ENCODE results near the gene TMEM198.

DNA sequence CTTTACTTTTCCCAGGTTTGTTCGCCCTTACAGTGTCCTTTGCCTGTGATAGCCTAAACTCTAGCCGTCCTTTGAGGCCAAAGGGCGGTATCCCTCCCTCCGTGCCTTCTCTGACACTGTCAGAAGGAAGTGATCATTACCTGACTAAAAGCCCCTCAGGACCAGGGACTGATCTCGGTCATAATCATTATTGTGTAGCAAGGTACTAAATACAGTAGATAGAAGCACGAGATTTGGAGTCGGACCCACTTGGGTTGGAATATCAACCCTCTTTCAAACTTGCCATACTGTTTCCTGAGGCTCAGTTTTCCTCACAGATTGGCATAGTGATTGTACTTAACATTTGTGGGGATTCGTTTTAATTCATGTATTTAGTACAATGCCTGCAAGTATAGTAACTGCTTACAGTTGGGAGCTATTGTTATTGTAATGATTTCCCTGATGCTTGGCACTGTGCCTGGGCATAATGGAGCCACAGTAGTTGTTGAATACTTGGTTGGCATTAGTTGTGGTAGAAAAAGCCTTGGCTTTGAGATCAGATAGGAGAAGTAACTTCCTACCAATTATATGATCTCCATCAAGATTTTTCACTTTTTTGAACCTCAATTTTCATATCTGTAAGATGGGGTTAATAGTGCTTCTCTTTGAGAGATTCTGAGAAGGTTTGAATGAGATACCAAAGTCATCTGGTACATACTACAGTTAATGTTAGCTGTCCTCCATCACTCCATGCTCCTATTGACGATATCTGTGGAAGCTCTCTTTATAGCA lies 54.7 kb downstream of the TMEM198 start:
- TF ChIP-seq, protein P1, sequence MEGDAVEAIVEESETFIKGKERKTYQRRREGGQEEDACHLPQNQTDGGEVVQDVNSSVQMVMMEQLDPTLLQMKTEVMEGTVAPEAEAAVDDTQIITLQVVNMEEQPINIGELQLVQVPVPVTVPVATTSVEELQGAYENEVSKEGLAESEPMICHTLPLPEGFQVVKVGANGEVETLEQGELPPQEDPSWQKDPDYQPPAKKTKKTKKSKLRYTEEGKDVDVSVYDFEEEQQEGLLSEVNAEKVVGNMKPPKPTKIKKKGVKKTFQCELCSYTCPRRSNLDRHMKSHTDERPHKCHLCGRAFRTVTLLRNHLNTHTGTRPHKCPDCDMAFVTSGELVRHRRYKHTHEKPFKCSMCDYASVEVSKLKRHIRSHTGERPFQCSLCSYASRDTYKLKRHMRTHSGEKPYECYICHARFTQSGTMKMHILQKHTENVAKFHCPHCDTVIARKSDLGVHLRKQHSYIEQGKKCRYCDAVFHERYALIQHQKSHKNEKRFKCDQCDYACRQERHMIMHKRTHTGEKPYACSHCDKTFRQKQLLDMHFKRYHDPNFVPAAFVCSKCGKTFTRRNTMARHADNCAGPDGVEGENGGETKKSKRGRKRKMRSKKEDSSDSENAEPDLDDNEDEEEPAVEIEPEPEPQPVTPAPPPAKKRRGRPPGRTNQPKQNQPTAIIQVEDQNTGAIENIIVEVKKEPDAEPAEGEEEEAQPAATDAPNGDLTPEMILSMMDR (conservative IDR thresholded peaks at IDR 0.05; ENCODE audit: low read length) = no peak
- no peak for TF ChIP-seq EZH2phosphoT487 (IDR thresholded peaks at IDR 0.05; ENCODE audit: borderline replicate concordance)

All from Loucy (cell line).